8988T (cell line): ENCODE data around the gene KCTD21.

Experiments
- DNase-seq: peaks from one replicate; pipeline ENCODE4 v3.0.0; 2011

The KCTD21 gene

DNA sequence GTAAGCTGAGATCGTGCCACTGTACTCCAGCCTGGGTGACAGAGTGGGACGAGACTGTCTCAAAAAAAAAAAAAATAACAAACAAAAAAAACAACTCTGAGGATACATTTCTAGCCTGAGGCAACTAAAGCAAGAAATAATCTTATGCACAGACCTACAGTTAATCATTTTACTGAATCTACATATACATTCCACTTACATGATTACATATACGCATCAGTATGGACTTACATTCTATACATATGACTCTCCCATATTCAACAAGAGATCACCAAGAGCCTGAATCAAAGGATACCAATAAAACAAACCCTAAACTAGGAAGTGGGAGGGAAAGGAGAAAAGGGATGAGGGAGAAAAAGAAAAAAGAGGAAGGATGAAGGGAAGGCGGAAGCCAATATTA lies 50.1 kb downstream of the KCTD21 start:
- DNase-seq: no peak

GRCh38 chr11:78132475-78132874 lies 56.0 kb downstream of the KCTD21 start:
- DNase-seq: no peak

GRCh38 chr11:78131956-78132355 lies 56.5 kb downstream of the KCTD21 start:
- no peak for DNase-seq

DNA sequence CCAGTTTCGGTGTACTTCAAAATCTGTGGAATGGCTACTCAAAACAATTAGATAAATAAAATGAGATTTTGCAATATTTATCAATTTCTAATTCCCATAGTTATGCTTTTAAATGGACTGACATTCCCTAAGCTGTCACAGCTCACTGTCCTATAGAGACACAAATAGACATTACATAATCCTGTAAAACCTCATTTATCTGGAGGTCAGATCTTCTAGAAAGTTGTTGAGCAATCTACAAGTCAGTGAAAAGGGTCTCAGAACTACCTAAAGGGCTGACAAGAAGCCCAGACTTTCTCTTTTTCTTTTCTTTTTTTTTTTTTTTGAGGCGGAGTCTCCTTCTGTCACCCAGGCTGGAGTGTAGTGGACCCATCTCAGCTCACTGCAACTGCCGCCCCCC lies 61.0 kb downstream of the KCTD21 start:
- DNase-seq: no peak
